CD4-positive, CD25-positive, alpha-beta regulatory T cell (primary cell): Measurements from ENCODE around the gene ORAI2. TPM values are rescaled to one million over a fixed set of nuclear protein-coding genes. Genes with fewer than 3 reads are reported as not detected.

Experiments
- ATAC-seq, 2 donors: fragments of 150-1000 bp; cut with Tn5 transposase; one replicate each; pipeline ENCODE4 v1.10.0; 2021; ENCODE audit warnings: low read depth in 2 of 2, moderate number of reproducible peaks in 2 of 2, moderate library complexity in 1 of 2
- DNase-seq, 3 donors: peaks; one replicate each; pipeline versions ENCODE4 v3.0.0 to v3.0.0-alpha.2; 2012 to 2022; ENCODE audit warnings: mixed read lengths in 1 of 3
- H3K27ac ChIP-seq: one replicate; pipeline ENCODE4 v1.7.0; 2013; ENCODE audit warnings: mild to moderate bottlenecking, low read length; ENCODE audit not compliant: insufficient read depth, poor library complexity, severe bottlenecking
- H3K27me3 ChIP-seq: one replicate; pipeline ENCODE4 v1.7.0; 2013; ENCODE audit warnings: low read length; ENCODE audit not compliant: control insufficient read depth, insufficient read depth
- H3K36me3 ChIP-seq: one replicate; pipeline ENCODE4 v1.7.0; 2013; ENCODE audit warnings: mild to moderate bottlenecking, low read length, moderate library complexity; ENCODE audit not compliant: control insufficient read depth, insufficient read depth
- H3K4me1 ChIP-seq: 2 replicates; pipeline ENCODE4 v1.7.0; 2013; ENCODE audit warnings: mild to moderate bottlenecking, low read length; ENCODE audit not compliant: insufficient read depth, control insufficient read depth, poor library complexity, severe bottlenecking
- H3K4me3 ChIP-seq: one replicate; pipeline ENCODE4 v1.7.0; 2013; ENCODE audit warnings: low read depth, mild to moderate bottlenecking, low read length, moderate library complexity
- H3K9me3 ChIP-seq, 2 experiments: 1 replicate in 1 of 2; 2 replicates in 1 of 2; pipeline ENCODE4 v1.7.0; 2013; ENCODE audit warnings: low read length in 2 of 2, mild to moderate bottlenecking in 1 of 2, moderate library complexity in 1 of 2; ENCODE audit not compliant: control insufficient read depth in 2 of 2
- H3K27ac Mint-ChIP-seq, 3 donors: one replicate each; pipeline ENCODE4 v1.8.0; 2020 to 2022; ENCODE audit warnings: mild to moderate bottlenecking in 3 of 3, mixed read lengths in 3 of 3, moderate library complexity in 2 of 3
- H3K27me3 Mint-ChIP-seq: one replicate; pipeline ENCODE4 v1.8.0; 2022; ENCODE audit warnings: mild to moderate bottlenecking, mixed read lengths
- H3K36me3 Mint-ChIP-seq: one replicate; pipeline ENCODE4 v1.8.0; 2020; ENCODE audit warnings: mixed read lengths
- H3K4me1 Mint-ChIP-seq, 4 donors: one replicate each; pipeline ENCODE4 v1.8.0; 2020 to 2022; ENCODE audit warnings: mixed read lengths in 4 of 4, mild to moderate bottlenecking in 1 of 4
- H3K4me3 Mint-ChIP-seq, 4 donors: one replicate each; pipeline ENCODE4 v1.8.0; 2020 to 2022; ENCODE audit warnings: mild to moderate bottlenecking in 4 of 4, mixed read lengths in 4 of 4, moderate library complexity in 3 of 4
- H3K9me3 Mint-ChIP-seq, 7 donors: one replicate each; pipeline ENCODE4 v1.8.0; 2020 to 2022; ENCODE audit warnings: mixed read lengths in 7 of 7, mild to moderate bottlenecking in 3 of 7, moderate library complexity in 2 of 7
- polyA plus RNA-seq, 4 donors: library from polyadenylated mRNA; unstranded; fragments of 300-500 nt; fragmentation: Illumina TruSeq; gene quantifications; one replicate each; pipeline ENCODE4 v1.2.3, GENCODE V29; 2021
- total RNA-seq: library from RNA; stranded (reverse); gene quantifications from one replicate; pipeline ENCODE4 v1.2.3, GENCODE V29; 2022

ORAI2 gene
- total RNA-seq (14.6 TPM), polyA plus RNA-seq (10 to 100 TPM; 15.8 to 26.6 (median 17.7) TPM)

DNA sequence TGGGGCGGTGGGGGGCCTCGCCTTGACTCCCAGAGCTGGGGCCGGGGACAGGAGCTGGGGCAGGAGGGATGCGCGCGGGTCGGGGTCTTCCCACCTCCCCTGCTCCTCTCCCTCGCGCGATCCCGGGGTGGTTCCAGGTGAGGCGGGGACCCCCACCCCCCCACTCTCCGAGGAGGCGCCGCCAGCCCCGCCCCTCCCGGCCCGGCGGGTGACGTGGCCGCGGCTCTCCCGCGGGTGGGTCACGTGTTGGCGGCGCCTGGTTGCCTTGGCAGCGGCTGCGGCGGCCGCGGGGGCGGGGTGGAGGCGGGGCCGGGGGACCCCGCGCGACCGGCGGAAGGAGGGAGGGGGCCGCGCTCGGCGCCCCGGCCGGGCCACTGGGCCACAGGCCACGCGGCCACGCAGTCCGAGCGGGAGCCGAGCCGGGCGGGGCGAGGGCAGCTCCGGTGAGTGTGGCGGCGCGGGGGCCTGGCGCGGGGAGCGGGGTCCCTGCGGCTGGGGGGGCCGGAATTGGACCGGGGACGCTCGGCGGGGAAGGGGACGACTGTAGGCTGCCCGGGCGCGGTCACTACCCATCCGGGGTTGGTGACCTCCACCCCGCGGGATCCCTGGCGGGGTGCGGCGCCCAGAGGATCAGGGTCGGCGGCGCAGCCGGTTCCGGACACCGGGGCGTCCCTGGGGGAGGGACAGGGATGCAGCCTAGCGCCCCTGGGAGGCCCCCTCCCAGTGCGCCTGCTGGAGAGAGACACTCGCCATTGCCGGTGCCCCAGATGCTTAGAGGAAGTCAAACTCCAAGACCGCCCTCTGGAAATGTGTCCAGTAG is at the start of gene ORAI2:
Gene ORAI2 (plus strand): TSS at position 357 of the 820 bp plus-strand sequence. CDS start 5,382 bp downstream, outside the sequence.
- H3K9me3 Mint-ChIP-seq, result no peaks in the 10 kb centered on the region
- peaks cover 10 to 58% (median 33%) of the 10 kb centered on the region in 4 donors for H3K4me1 Mint-ChIP-seq
- H3K27me3 Mint-ChIP-seq, result peaks cover 5% of the 10 kb centered on the region
- DNase-seq (peak; percentile 80 to 85 (median 82)), ATAC-seq (peak; percentile 81)
- no peaks in the 10 kb centered on the region for H3K36me3 Mint-ChIP-seq
- peak within 1 kb of the TSS; percentile 88 to 100 (median 91) for H3K27ac Mint-ChIP-seq
- Histone ChIP-seq H3K9me3 (no peaks in the 10 kb centered on the region), H3K4me1 (peaks cover 52% of the 10 kb centered on the region), H3K27ac (peak within 1 kb of the TSS; percentile 98), H3K27me3 (no peaks in the 10 kb centered on the region), H3K4me3 (peak within 1 kb of the TSS; percentile 75), H3K36me3 (no peaks in the 10 kb centered on the region)
- peak within 1 kb of the TSS; percentile 85 to 95 (median 90) for H3K4me3 Mint-ChIP-seq

DNA sequence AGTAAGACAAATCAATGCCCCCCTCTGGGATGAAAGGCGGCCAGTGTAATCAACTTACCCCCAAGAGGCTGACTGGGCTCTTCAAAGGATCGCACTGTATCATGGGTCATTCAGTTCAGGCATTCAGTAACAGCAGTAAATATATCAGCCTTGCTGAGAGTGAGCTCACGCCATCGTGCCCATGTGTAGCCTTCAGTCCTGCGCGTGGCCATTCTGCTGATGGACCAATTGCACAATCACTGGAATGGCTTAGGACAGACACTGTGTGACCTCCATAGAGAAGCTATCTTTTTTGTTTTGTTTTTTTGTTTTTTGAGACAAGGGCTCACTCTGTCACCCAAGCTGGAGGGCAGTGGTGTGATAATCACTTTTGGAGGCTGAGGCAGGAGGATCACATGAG is 46.3 kb upstream of the ORAI2 start:
- Mint-ChIP-seq H3K9me3 (no peaks in the 10 kb centered on the region), H3K27ac (no peak overlapping the region), H3K27me3 (no peaks in the 10 kb centered on the region), H3K4me3 (no peak overlapping the region), H3K4me1 (peaks cover 0 to 4% (median 0%) of the 10 kb centered on the region in 4 donors), H3K36me3 (peaks cover 15% of the 10 kb centered on the region)
- H3K9me3 ChIP-seq, result no peaks in the 10 kb centered on the region
- no peaks in the 10 kb centered on the region for H3K4me1 ChIP-seq
- H3K36me3 ChIP-seq, result peaks cover 11% of the 10 kb centered on the region
- no peak overlapping the region for H3K27ac ChIP-seq
- ATAC-seq (no peak), DNase-seq (no peak)
- H3K4me3 ChIP-seq, result no peak overlapping the region
- H3K27me3 ChIP-seq, result no peaks in the 10 kb centered on the region

DNA sequence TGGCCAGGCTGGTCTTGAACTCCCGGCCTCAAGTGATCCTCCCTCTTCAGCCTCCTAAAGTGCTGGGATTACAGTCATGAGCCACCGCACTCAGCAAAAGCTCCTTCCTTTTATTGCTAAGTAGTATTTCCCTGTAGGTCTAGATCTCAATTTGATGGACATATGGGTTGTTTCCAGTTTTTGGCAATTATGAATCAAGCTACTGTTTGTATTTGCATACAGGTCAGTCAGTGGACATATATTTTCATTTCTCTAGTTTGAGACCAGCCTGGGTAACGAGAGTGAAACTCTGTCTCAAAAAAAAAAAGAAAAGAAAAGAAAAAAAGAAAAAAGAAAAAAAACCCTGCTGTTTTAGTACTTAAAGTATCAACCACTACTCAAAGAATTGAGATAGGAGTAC is 43.6 kb upstream of the ORAI2 start:
- Mint-ChIP-seq H3K27ac (peak overlapping the region in 2 of 3 donors; percentile 51 to 74), H3K36me3 (peaks cover 9% of the 10 kb centered on the region), H3K4me3 (no peak overlapping the region), H3K9me3 (no peaks in the 10 kb centered on the region), H3K27me3 (no peaks in the 10 kb centered on the region), H3K4me1 (peaks cover 0 to 5% (median 0%) of the 10 kb centered on the region in 4 donors)
- peaks cover 7% of the 10 kb centered on the region for H3K36me3 ChIP-seq
- no peaks in the 10 kb centered on the region for H3K9me3 ChIP-seq
- H3K27ac ChIP-seq, result no peak overlapping the region
- H3K4me3 ChIP-seq, result no peak overlapping the region
- DNase-seq (no peak), ATAC-seq (no peak)
- H3K4me1 ChIP-seq, result no peaks in the 10 kb centered on the region
- H3K27me3 ChIP-seq, result no peaks in the 10 kb centered on the region

DNA sequence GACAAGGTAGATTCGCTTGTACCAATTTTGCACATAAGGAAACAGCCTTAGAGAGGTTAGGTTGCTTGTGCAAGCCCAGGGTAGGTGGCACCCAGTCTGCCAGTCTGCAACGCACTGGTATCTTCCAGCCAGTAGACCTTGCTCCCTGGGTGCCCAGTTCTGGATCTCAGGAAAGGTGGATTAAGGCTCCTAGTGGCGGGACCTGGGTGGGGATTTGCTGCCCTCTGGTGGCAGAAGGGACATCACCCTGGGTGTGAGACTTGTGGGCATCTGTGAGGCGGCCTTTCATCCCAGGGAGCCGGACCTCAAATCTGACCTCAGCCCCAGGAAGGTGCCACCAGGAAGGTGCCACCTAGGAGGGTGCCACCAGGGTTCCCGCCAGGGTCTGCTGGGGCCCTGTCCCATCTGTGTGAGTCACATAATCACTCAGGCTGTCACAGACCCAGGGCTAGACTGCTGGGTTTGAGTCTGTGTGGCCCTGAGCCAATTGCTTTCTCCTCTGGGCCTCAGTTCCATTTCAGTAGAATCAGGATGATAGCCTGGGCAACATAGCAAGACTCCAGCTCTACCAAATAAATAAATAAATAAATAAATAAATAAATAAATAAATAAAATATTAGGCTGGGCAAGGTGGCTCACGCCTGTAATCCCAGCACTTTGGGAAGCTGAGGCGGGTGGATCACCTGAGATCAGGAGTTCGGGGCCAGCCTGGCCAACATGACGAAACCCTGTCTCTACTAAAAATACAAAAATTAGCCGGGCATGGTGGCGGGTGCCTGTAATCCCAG is 42.5 kb upstream of the ORAI2 start:
- Mint-ChIP-seq H3K4me1 (peaks cover 5 to 8% (median 5%) of the 10 kb centered on the region in 4 donors), H3K4me3 (no peak overlapping the region), H3K36me3 (peaks cover 9% of the 10 kb centered on the region), H3K9me3 (no peaks in the 10 kb centered on the region), H3K27me3 (no peaks in the 10 kb centered on the region), H3K27ac (no peak overlapping the region)
- H3K27ac ChIP-seq, result no peak overlapping the region
- H3K9me3 ChIP-seq, result no peaks in the 10 kb centered on the region
- H3K27me3 ChIP-seq, result no peaks in the 10 kb centered on the region
- H3K4me1 ChIP-seq, result peaks cover 8% of the 10 kb centered on the region
- peak; percentile 57 to 62 (median 59) for DNase-seq
- H3K36me3 ChIP-seq, result peaks cover 7% of the 10 kb centered on the region
- ATAC-seq, result peak; percentile 59 to 62
- no peak overlapping the region for H3K4me3 ChIP-seq

GRCh38 chr7:102392330-102392729 is 41.0 kb upstream of the ORAI2 start:
- no peak overlapping the region for H3K27ac ChIP-seq
- H3K4me1 ChIP-seq, result peaks cover 17% of the 10 kb centered on the region
- no peak overlapping the region for H3K4me3 Mint-ChIP-seq
- no peaks in the 10 kb centered on the region for H3K9me3 ChIP-seq
- peaks cover 6% of the 10 kb centered on the region for H3K36me3 Mint-ChIP-seq
- H3K4me3 ChIP-seq, result no peak overlapping the region
- no peaks in the 10 kb centered on the region for H3K27me3 Mint-ChIP-seq
- DNase-seq (no peak), ATAC-seq (no peak)
- no peaks in the 10 kb centered on the region for H3K9me3 Mint-ChIP-seq
- H3K27me3 ChIP-seq, result no peaks in the 10 kb centered on the region
- peaks cover 3% of the 10 kb centered on the region for H3K36me3 ChIP-seq
- H3K4me1 Mint-ChIP-seq, result peaks cover 6 to 19% (median 14%) of the 10 kb centered on the region in 4 donors
- H3K27ac Mint-ChIP-seq, result peak overlapping the region in 2 of 3 donors; percentile 62 to 78

DNA sequence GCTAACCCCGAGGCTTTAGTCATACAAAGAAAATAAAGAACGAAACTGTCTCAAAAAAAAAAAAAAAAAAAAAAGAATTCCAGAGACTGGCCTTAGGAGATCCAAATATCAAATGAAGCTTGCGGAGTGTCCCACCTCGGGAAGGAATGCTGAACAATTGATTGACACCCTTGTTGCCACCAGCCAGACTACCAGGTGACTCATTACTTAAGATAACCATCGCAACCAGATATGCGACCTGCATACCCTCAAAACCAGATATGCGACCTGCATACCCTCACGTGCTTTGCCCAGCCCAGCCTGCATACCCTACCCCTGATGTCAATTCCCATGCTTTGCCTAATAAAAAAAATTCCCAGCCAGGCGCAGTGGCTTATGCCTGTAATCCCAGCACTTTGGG is 39.9 kb upstream of the ORAI2 start:
- peaks cover 6 to 27% (median 17%) of the 10 kb centered on the region in 4 donors for H3K4me1 Mint-ChIP-seq
- H3K27me3 Mint-ChIP-seq, result no peaks in the 10 kb centered on the region
- no peaks in the 10 kb centered on the region for H3K9me3 ChIP-seq
- no peaks in the 10 kb centered on the region for H3K27me3 ChIP-seq
- no peak overlapping the region for H3K4me3 ChIP-seq
- H3K27ac ChIP-seq, result no peak overlapping the region
- H3K9me3 Mint-ChIP-seq, result no peaks in the 10 kb centered on the region
- H3K36me3 ChIP-seq, result peaks cover under 1% of the 10 kb centered on the region
- no peak overlapping the region for H3K27ac Mint-ChIP-seq
- H3K36me3 Mint-ChIP-seq, result peaks cover 6% of the 10 kb centered on the region
- ATAC-seq (no peak), DNase-seq (no peak)
- peaks cover 18% of the 10 kb centered on the region for H3K4me1 ChIP-seq
- peak overlapping the region in 2 of 4 donors; percentile 64 to 89 for H3K4me3 Mint-ChIP-seq

DNA sequence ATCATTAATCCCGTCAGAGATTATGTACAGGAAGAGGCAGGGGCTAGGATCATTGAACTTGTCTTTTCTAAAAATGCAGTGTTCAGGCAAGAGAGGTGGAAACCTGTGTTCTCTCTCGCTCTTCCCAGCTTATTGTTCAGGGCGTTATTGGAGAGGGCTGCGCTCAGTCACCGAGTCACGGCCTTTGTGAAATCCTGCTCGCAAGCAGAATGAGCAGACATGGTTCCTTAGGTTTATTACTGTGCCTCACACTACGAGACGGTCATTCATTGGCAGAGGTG is 37.8 kb upstream of the ORAI2 start:
- H3K4me1 Mint-ChIP-seq, result peaks cover 6 to 29% (median 17%) of the 10 kb centered on the region in 4 donors
- H3K36me3 Mint-ChIP-seq, result peaks cover 6% of the 10 kb centered on the region

More for the DNA sequence above, 37.8 kb upstream of the ORAI2 start:
- Histone ChIP-seq H3K4me3 (peak overlapping the region; percentile 83), H3K27ac (peak overlapping the region; percentile 85), H3K9me3 (no peaks in the 10 kb centered on the region), H3K27me3 (no peaks in the 10 kb centered on the region), H3K4me1 (peaks cover 18% of the 10 kb centered on the region), H3K36me3 (peaks cover 16% of the 10 kb centered on the region)
- ATAC-seq (no peak), DNase-seq (no peak)
- Mint-ChIP-seq H3K27ac (peak overlapping the region; percentile 94 to 98 (median 96)), H3K4me3 (peak overlapping the region; percentile 91 to 99 (median 98)), H3K27me3 (no peaks in the 10 kb centered on the region), H3K9me3 (no peaks in the 10 kb centered on the region)
